Body of pancreas (tissue), 4 donors: ENCODE data around the gene SLC12A8. TPM values are rescaled to one million over a fixed set of nuclear protein-coding genes. Genes with fewer than 3 reads are reported as not detected.

Experiments
- ATAC-seq: fragments of 150-250 bp; one replicate; pipeline ENCODE4 v1.9.1; 2016
- DNase-seq, 4 donors: peaks; one replicate each; pipeline ENCODE4 v3.0.0-alpha.2; 2019
- H3K27ac ChIP-seq, 4 donors: fragments of 200-600 bp; sonication (generic); 1 replicate in 3 of 4; 2 replicates in 1 of 4; pipeline versions ENCODE4 v1.5.1 to v1.6.1; 2016 to 2019; ENCODE audit warnings: mild to moderate bottlenecking in 1 of 4, mixed read lengths in 1 of 4, moderate library complexity in 1 of 4
- H3K27me3 ChIP-seq, 2 donors: fragments of 200-600 bp; sonication (generic); one replicate each; pipeline ENCODE4 v1.6.0; 2016; ENCODE audit warnings: mild to moderate bottlenecking in 1 of 2
- H3K36me3 ChIP-seq, 2 donors: fragments of 200-600 bp; sonication (generic); replicated peaks in 1 of 2; 2 replicates each; pipeline ENCODE4 v1.5.1; 2016; ENCODE audit warnings: low read depth in 2 of 2; ENCODE audit not compliant: insufficient read depth in 1 of 2
- H3K4me1 ChIP-seq: fragments of 200-600 bp; sonication (generic); one replicate; pipeline ENCODE4 v1.6.0; 2016
- H3K4me3 ChIP-seq, 2 donors: fragments of 200-600 bp; sonication (generic); 1 replicate in 1 of 2; 2 replicates in 1 of 2; pipeline ENCODE4 v1.5.1; 2016 to 2019
- H3K9me3 ChIP-seq, 3 donors: fragments of 200-600 bp; sonication (generic); 1 replicate in 2 of 3; 2 replicates in 1 of 3; pipeline ENCODE4 v1.5.1; 2016
- CTCF ChIP-seq, 7 experiments: fragments of 450-650 bp in 4 of 7; fragments of 200-600 bp in 3 of 7; sonication (generic) in 3 of 7; IDR thresholded peaks; one replicate each; pipeline ENCODE4 v1.5.1; 2016 to 2019; ENCODE audit warnings: antibody characterized with exemption in 7 of 7
- POLR2A ChIP-seq, 3 donors: fragments of 450-650 bp; IDR thresholded peaks; one replicate each; pipeline ENCODE4 v1.6.1; 2016; ENCODE audit warnings: antibody characterized with exemption in 3 of 3, mild to moderate bottlenecking in 2 of 3
- WGBS, 2 donors: methylation state at CpG; one replicate each; pipeline ENCODE4 v1.1.5; 2017; 5-methylcytosine and 5-hydroxymethylcytosine counted together
- intact Hi-C: fragments of 100-400 bp; cut with DNase I; formaldehyde crosslinking; loops from one replicate; pipeline ENCODE4 v1.15.1; 2023
- total RNA-seq, 2 donors: library from RNA; depleted of rRNA; stranded (reverse); fragments of >200 nt; gene quantifications; one replicate each; pipeline ENCODE4 v1.1.0, GENCODE V29; 2016

SLC12A8 gene
- total RNA-seq, 2 donors from 2014 or later = 10.1 to 30.0 TPM

- ATAC-seq (no peak), DNase-seq (no peak)
- H3K27ac ChIP-seq = no peak overlapping the region
- no peaks in the 10 kb centered on the region for H3K9me3 ChIP-seq
- no peaks in the 10 kb centered on the region for H3K27me3 ChIP-seq
- intact Hi-C loops = no loop called here
- no peaks in the 10 kb centered on the region for H3K4me1 ChIP-seq
- WGBS, 2 donors = 84 to 100% methylated on average over 3 of the region's 3 CpGs
- TF ChIP-seq CTCF (IDR thresholded peaks at IDR 0.05) (no peak), POLR2A (IDR thresholded peaks at IDR 0.05) (no peak)
- H3K36me3 ChIP-seq = no peaks in the 10 kb centered on the region
- no peak overlapping the region for H3K4me3 ChIP-seq
Observed at GRCh38 chr3:125107363-125107762, 105.2 kb downstream of the SLC12A8 start.

- Histone ChIP-seq H3K27ac (no peak overlapping the region), H3K27me3 (no peaks in the 10 kb centered on the region), H3K36me3 (no peaks in the 10 kb centered on the region), H3K4me3 (no peak overlapping the region), H3K9me3 (no peaks in the 10 kb centered on the region), H3K4me1 (no peaks in the 10 kb centered on the region)
- intact Hi-C loops = no loop called here
- no peak for DNase-seq
- TF ChIP-seq CTCF (IDR thresholded peaks at IDR 0.05) (no peak), POLR2A (IDR thresholded peaks at IDR 0.05) (no peak)
- whole genome bisulfite sequencing, 2 donors = 75 to 82% methylated on average over 1 of the region's 1 CpG
- no peak for ATAC-seq
Observed at GRCh38 chr3:125105116-125105515, 107.4 kb downstream of the SLC12A8 start.

- Histone ChIP-seq H3K4me1 (no peaks in the 10 kb centered on the region), H3K27me3 (no peaks in the 10 kb centered on the region), H3K36me3 (no peaks in the 10 kb centered on the region), H3K27ac (no peak overlapping the region), H3K9me3 (no peaks in the 10 kb centered on the region), H3K4me3 (no peak overlapping the region)
- 100% methylated on average over 1 of the region's 1 CpG for WGBS, 2 donors
- intact Hi-C loops = no loop called here
- ATAC-seq (no peak), DNase-seq (no peak)
- no peak for TF ChIP-seq POLR2A (IDR thresholded peaks at IDR 0.05)
Observed at GRCh38 chr3:125104639-125105038, 107.9 kb downstream of the SLC12A8 start.

- ATAC-seq = no peak
- intact Hi-C loops = no loop called here
- H3K4me3 ChIP-seq = no peak overlapping the region
- no peak for DNase-seq
- no peaks in the 10 kb centered on the region for H3K36me3 ChIP-seq
- H3K27me3 ChIP-seq = no peaks in the 10 kb centered on the region
- no peaks in the 10 kb centered on the region for H3K9me3 ChIP-seq
- no peak overlapping the region for H3K27ac ChIP-seq
- 93 to 95% methylated on average over 1 of the region's 1 CpG for WGBS, 2 donors
- TF ChIP-seq POLR2A (IDR thresholded peaks at IDR 0.05) (no peak), CTCF (IDR thresholded peaks at IDR 0.05) (no peak)
- H3K4me1 ChIP-seq = no peaks in the 10 kb centered on the region
Observed at GRCh38 chr3:125103406-125103805, 109.1 kb downstream of the SLC12A8 start.

- H3K27me3 ChIP-seq = no peaks in the 10 kb centered on the region
- H3K4me3 ChIP-seq = no peak overlapping the region
- no peak overlapping the region for H3K27ac ChIP-seq
- no peaks in the 10 kb centered on the region for H3K9me3 ChIP-seq
- TF ChIP-seq POLR2A (IDR thresholded peaks at IDR 0.05) = no peak
- TF ChIP-seq CTCF (IDR thresholded peaks at IDR 0.05) = no peak
- intact Hi-C loops = no loop called here
- DNase-seq = no peak
- no peak for ATAC-seq
- 76 to 87% methylated on average over 6 of the region's 6 CpGs for WGBS, 2 donors
- H3K36me3 ChIP-seq = no peaks in the 10 kb centered on the region
- no peaks in the 10 kb centered on the region for H3K4me1 ChIP-seq
Observed at GRCh38 chr3:125102470-125102869, 110.1 kb downstream of the SLC12A8 start.
